Bladder microvascular endothelial cell (primary cell): Measurements from ENCODE around the gene RLBP1. TPM values are rescaled to one million over a fixed set of nuclear protein-coding genes. Genes with fewer than 3 reads are reported as not detected.

Experiments used
- total RNA-seq: library from RNA; depleted of rRNA; stranded (reverse); fragments of >200 nt; gene quantifications from 2 replicates; pipeline ENCODE4 v1.2.3, GENCODE V29; 2014

The RLBP1 gene
- not detected in 2 replicates for total RNA-seq

DNA sequence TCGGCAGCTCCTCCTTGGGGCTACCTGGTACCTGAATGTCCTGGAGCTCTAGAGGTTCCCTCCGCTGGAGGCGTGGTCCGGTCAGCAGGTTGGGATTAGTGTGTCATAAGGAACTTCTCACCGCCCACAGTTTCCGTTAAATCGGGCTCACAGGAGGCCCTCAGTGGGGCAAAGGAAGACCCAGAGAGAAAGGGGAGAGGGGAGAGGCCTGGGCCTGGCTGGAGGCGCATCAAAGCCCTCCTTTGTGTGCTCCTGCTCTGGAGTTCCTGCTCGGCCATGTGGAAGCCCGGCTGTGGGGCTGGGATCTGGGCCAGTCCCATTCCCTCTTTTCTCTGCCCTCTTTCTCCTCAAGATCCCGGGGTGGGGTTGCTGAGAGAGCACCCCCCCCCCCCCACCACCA, at the start of gene RLBP1:
Gene RLBP1 (minus strand): TSS at position 37 of the 400 bp plus-strand sequence. CDS start 2,604 bp downstream, outside the sequence.

DNA sequence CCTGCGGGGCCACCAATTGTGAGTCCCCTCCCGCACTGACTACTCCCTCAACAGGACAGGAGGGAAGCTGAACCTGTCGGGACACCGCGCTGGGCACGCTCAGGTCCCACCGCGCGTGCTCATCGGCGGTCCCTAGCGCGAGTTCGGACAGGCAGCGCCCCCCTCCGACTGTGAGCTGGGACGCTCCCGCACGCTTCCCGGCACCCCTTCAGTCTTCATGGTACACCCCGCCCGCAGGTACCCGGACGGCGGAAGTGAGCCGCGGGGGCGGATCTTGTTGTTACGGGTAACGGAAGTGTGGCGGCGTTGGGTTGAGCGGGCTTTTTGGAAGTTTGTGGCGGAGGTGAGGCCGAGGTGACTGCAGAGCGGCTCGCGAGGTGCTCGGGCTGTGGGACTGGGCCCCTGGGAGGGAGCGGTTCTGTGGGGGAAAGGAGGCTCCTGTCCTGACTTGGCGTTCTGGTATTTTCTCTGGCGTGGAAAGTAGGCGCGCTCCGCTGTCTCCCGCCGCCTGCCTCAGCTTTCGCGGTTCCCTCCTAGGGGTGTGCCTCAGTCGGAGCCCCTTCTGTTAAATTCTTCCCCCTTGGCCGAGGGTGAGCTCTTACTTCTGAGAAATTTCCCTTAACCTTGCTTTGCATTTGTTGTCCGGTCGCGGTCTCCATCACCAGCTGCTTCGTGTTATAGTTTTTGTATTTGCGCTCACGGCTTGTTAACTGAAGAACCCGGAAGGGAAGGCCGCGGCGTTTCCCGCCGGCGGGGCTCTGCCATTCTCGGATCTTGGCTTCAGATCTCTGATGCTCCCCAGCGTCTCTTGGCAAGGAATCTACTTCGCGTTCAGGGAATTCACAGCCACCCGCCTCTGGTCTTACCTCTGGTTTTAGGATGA, 22.6 kb upstream of the RLBP1 start, which contains the start of gene FANCI:
Gene FANCI (plus strand): TSS at position 289 of the 883 bp plus-strand sequence. CDS start 3,669 bp downstream, outside the sequence.

Other genes starting within 250 kb of the RLBP1 start
- gene ABHD2, start 133.1 kb downstream of the RLBP1 start, total RNA-seq: 16.0 and 80.1 TPM in 2 replicates
- gene FANCI, start 22.4 kb upstream of the RLBP1 start, total RNA-seq: 27.7 and 30.9 TPM in 2 replicates
- gene POLG, start 113.2 kb upstream of the RLBP1 start, total RNA-seq: 74.5 and 112 TPM in 2 replicates